HEK293 (cell line): Measurements from ENCODE around the gene BDKRB1.

Experiments used
- CTCF ChIA-PET: fragments of 350-600 bp; formaldehyde crosslinking; extraction: SDS; loops from one replicate; lab custom pipeline; 2021; ENCODE audit warnings: antibody characterized with exemption; lab: Yijun Ruan, JAX
- POLR2A ChIA-PET: fragments of 300-600 bp; formaldehyde crosslinking; extraction: SDS; loops from one replicate; lab custom pipeline; 2020; ENCODE audit warnings: antibody characterized with exemption, inconsistent platforms; lab: Yijun Ruan, JAX
- H3K27ac ChIP-seq: fragments of 200-500 bp; sonication (Bioruptor generic); 2 replicates; pipeline ENCODE4 v1.5.1; 2014; ENCODE audit warnings: low read depth, low read length, control low read depth, inconsistent platforms; ENCODE audit errors: extremely low read depth
- H3K36me3 ChIP-seq, 2 experiments: fragments of 200-500 bp in 1 of 2; sonication (Bioruptor generic) in 1 of 2; 1 replicate in 1 of 2; 2 replicates in 1 of 2; pipeline ENCODE4 v1.5.1; 2014 to 2017; ENCODE audit warnings: inconsistent platforms in 2 of 2, low read length in 2 of 2; ENCODE audit not compliant: control insufficient read depth in 2 of 2, insufficient read depth in 1 of 2
- H3K4me1 ChIP-seq: fragments of 200-500 bp; sonication (Bioruptor generic); 2 replicates; pipeline ENCODE4 v1.5.1; 2014; ENCODE audit warnings: mild to moderate bottlenecking, low read length, inconsistent platforms; ENCODE audit not compliant: control insufficient read depth, insufficient read depth
- H3K4me3 ChIP-seq: 2 replicates; pipeline ENCODE4 v1.5.1; 2011; ENCODE audit warnings: low read depth, mild to moderate bottlenecking, control low read depth, low read length, moderate library complexity
- H3K9me3 ChIP-seq: fragments of 200-500 bp; sonication (Bioruptor generic); 2 replicates; pipeline ENCODE4 v1.5.1; 2014; ENCODE audit warnings: low read depth, low read length, inconsistent platforms; ENCODE audit not compliant: control insufficient read depth, insufficient read depth
- HIC1 ChIP-seq: fragments of 450-650 bp; formaldehyde crosslinking; IDR thresholded peaks from 2 replicates; pipeline ENCODE4 v1.5.1; 2016; ENCODE audit warnings: missing biosample characterization, missing genetic modification characterization
- HOXD13 ChIP-seq: sonication (generic); formaldehyde crosslinking; IDR thresholded peaks from 2 replicates; pipeline ENCODE4 v1.8.0; 2022; ENCODE audit warnings: missing genetic modification reagents, borderline replicate concordance
- IKZF3 ChIP-seq: fragments of 450-650 bp; IDR thresholded peaks from 2 replicates; pipeline ENCODE4 v1.5.0; 2018; ENCODE audit warnings: missing biosample characterization, mild to moderate bottlenecking, missing genetic modification characterization, moderate library complexity
- KLF17 ChIP-seq: fragments of 450-650 bp; formaldehyde crosslinking; IDR thresholded peaks from 2 replicates; pipeline ENCODE4 v1.5.1; 2016; ENCODE audit warnings: missing biosample characterization, missing genetic modification characterization
- KLF7 ChIP-seq: fragments of 450-650 bp; formaldehyde crosslinking; IDR thresholded peaks from 2 replicates; pipeline ENCODE4 v1.5.1; 2016; ENCODE audit warnings: missing biosample characterization, missing genetic modification characterization, borderline replicate concordance
- PRDM1 ChIP-seq: fragments of 450-650 bp; formaldehyde crosslinking; IDR thresholded peaks from 2 replicates; pipeline ENCODE4; 2016; ENCODE audit warnings: missing biosample characterization, missing genetic modification characterization
- PRDM10 ChIP-seq: fragments of 450-650 bp; formaldehyde crosslinking; IDR thresholded peaks from 2 replicates; pipeline ENCODE4 v1.5.1; 2016; ENCODE audit warnings: missing biosample characterization, missing genetic modification characterization
- ZBTB11 ChIP-seq: fragments of 450-650 bp; formaldehyde crosslinking; conservative IDR thresholded peaks from 2 replicates; pipeline ENCODE4 v1.5.1; 2016; ENCODE audit warnings: low read depth, missing biosample characterization, missing genetic modification characterization
- ZBTB21 ChIP-seq: fragments of 450-650 bp; formaldehyde crosslinking; IDR thresholded peaks from 2 replicates; pipeline ENCODE4 v1.5.1; 2017; ENCODE audit warnings: missing biosample characterization, missing genetic modification characterization
- ZBTB6 ChIP-seq: fragments of 450-650 bp; formaldehyde crosslinking; IDR thresholded peaks from 2 replicates; pipeline ENCODE4 v1.5.1; 2017; ENCODE audit warnings: missing biosample characterization, missing genetic modification characterization
- ZFP69B ChIP-seq: fragments of 450-650 bp; formaldehyde crosslinking; IDR thresholded peaks from 2 replicates; pipeline ENCODE4 v1.5.1; 2016; ENCODE audit warnings: missing biosample characterization, missing genetic modification characterization
- ZNF114 ChIP-seq: fragments of 450-650 bp; formaldehyde crosslinking; IDR thresholded peaks from 2 replicates; pipeline ENCODE4 v1.5.0; 2017; ENCODE audit warnings: missing biosample characterization, missing genetic modification characterization
- ZNF266 ChIP-seq: fragments of 450-650 bp; formaldehyde crosslinking; IDR thresholded peaks from 2 replicates; pipeline ENCODE4 v1.5.1; 2016; ENCODE audit warnings: missing biosample characterization, missing genetic modification characterization, low read depth
- ZNF274 ChIP-seq, 2 experiments: fragments of 200-500 bp in 1 of 2; fragments of 450-650 bp in 1 of 2; sonication (Bioruptor generic) in 1 of 2; formaldehyde crosslinking in 1 of 2; IDR thresholded peaks; 2 replicates each; pipeline versions ENCODE4 v1.5.1 to v1.6.1; 2014 to 2016; ENCODE audit warnings: borderline replicate concordance in 1 of 2, inconsistent platforms in 1 of 2, low read length in 1 of 2, missing biosample characterization in 1 of 2, missing genetic modification characterization in 1 of 2
- ZNF280C ChIP-seq: fragments of 450-650 bp; formaldehyde crosslinking; IDR thresholded peaks from 2 replicates; pipeline ENCODE4 v1.5.1; 2016; ENCODE audit warnings: missing biosample characterization, missing genetic modification characterization
- ZNF335 ChIP-seq: fragments of 450-650 bp; formaldehyde crosslinking; conservative IDR thresholded peaks from 2 replicates; pipeline ENCODE4 v1.5.1; 2016; ENCODE audit warnings: missing biosample characterization, missing genetic modification characterization
- ZNF488 ChIP-seq: fragments of 450-650 bp; formaldehyde crosslinking; IDR thresholded peaks from 2 replicates; pipeline ENCODE4 v1.5.1; 2016; ENCODE audit warnings: missing biosample characterization, missing genetic modification characterization
- ZNF555 ChIP-seq: fragments of 450-650 bp; formaldehyde crosslinking; conservative IDR thresholded peaks from 2 replicates; pipeline ENCODE4 v1.5.1; 2017; ENCODE audit warnings: missing biosample characterization, mild to moderate bottlenecking, missing genetic modification characterization, inconsistent platforms
- ZNF596 ChIP-seq: fragments of 450-650 bp; IDR thresholded peaks from 2 replicates; pipeline ENCODE4 v1.5.0; 2018; ENCODE audit warnings: missing biosample characterization, mild to moderate bottlenecking, missing genetic modification characterization, moderate library complexity
- ZNF610 ChIP-seq: fragments of 450-650 bp; formaldehyde crosslinking; IDR thresholded peaks from 2 replicates; pipeline ENCODE4 v1.5.1; 2016; ENCODE audit warnings: missing biosample characterization, missing genetic modification characterization, borderline replicate concordance
- ZNF658 ChIP-seq: fragments of 450-650 bp; formaldehyde crosslinking; IDR thresholded peaks from 2 replicates; pipeline ENCODE4; 2016; ENCODE audit warnings: missing biosample characterization, missing genetic modification characterization
- ZNF660 ChIP-seq: fragments of 450-650 bp; IDR thresholded peaks from 2 replicates; pipeline ENCODE4 v1.5.1; 2018; ENCODE audit warnings: missing biosample characterization, mild to moderate bottlenecking, missing genetic modification characterization

BDKRB1 gene

GRCh38 chr14:96235426-96235825, 20.6 kb upstream of the BDKRB1 start (continued):
- TF ChIP-seq HIC1 (no peak), ZBTB21 (tag by site-specific recombination) (no peak), ZNF488 (no peak), ZNF280C (no peak), ZBTB6 (tag by site-specific recombination) (no peak), ZFP69B (tag by site-specific recombination) (no peak), ZNF555 (tag by site-specific recombination) (no peak), ZNF335 (tag by site-specific recombination) (no peak)
- TF ChIP-seq, all 188 proteins: peak for 0

- POLR2A ChIA-PET: no interaction called here
- no peak overlapping the region for H3K4me3 ChIP-seq
- no peaks in the 10 kb centered on the region for H3K4me1 ChIP-seq
- no peaks in the 10 kb centered on the region for H3K36me3 ChIP-seq
- H3K27ac ChIP-seq: no peak overlapping the region
- CTCF ChIA-PET: interaction anchor here (1.3 kb wide), 1 partner anchor 137 kb away, joined by 4 read pairs; no protein-coding TSS in a partner anchor
- H3K9me3 ChIP-seq: no peaks in the 10 kb centered on the region
- TF ChIP-seq KLF17: no peak
- no peak for TF ChIP-seq ZNF596 (tag by site-specific recombination)
- TF ChIP-seq ZNF274 (IDR thresholded peaks at IDR 0.05; ENCODE audit: low read length): no peak
- TF ChIP-seq ZNF274 (tag by site-specific recombination; IDR thresholded peaks at IDR 0.05; ENCODE audit: borderline replicate concordance): no peak
- TF ChIP-seq PRDM1: no peak
- TF ChIP-seq ZBTB11 (tag by site-specific recombination): no peak
- TF ChIP-seq HOXD13 (CRISPR knock-in tag): no peak
- no peak for TF ChIP-seq KLF7
- no peak for TF ChIP-seq ZNF114 (tag by site-specific recombination)
- TF ChIP-seq IKZF3: no peak
- TF ChIP-seq ZNF610: no peak
- TF ChIP-seq ZNF266: no peak
- TF ChIP-seq ZNF660: no peak
- TF ChIP-seq ZNF658: no peak
- no peak for TF ChIP-seq ZFP69B (tag by site-specific recombination)
- no peak for TF ChIP-seq PRDM10 (tag by site-specific recombination)
Measured at GRCh38 chr14:96237641-96238040, 18.4 kb upstream of the BDKRB1 start.
